Measurements from ENCODE around the gene CEP95.
"Not testable (repeated sequence)": the region's sequence is repeated elsewhere in the genome, so short reads cannot be mapped to it uniquely, and the experiment has no call there.

The CEP95 gene

DNA sequence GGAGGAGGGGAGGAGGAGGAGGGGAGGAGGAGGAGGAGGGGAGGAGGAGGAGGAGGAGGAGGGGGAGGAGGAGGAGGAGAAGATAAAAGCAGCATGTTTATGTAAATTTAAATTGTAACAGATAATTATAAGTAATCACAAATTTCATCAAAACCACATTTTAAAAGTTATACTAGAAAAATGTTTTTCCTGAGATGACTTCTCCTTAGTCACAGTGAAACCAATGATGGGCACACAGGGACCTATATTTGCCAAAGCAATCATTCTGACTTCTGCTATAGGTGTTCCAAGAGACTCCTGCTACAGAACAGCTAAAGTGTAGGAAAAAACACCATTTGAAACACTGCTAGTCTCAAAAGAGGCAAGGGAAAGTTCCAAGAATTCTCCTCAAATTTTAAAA, 66.4 kb downstream of the CEP95 start:
- no peak for DNase-seq (ENCODE audit: low read depth in 2 of 2)

DNA sequence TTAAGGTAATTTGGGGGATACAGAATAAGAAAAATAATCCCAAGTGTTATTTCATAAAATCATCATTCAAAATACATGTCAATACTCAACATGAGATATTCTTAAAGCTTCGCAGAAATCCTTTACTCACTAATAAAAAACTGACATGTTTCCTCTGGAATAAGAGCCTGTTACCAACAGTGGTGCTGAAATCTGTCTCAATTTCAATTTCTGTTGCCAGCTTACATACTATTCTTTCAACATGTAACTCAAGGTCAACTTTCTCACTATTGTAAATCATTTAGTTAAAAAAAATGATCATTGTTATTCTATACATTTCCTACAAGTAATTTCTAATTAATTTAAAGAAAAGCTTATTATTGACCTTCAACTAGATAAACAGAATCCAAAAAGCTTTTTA, 67.9 kb downstream of the CEP95 start:
- no peak for DNase-seq (ENCODE audit: low read depth in 2 of 2)

DNA sequence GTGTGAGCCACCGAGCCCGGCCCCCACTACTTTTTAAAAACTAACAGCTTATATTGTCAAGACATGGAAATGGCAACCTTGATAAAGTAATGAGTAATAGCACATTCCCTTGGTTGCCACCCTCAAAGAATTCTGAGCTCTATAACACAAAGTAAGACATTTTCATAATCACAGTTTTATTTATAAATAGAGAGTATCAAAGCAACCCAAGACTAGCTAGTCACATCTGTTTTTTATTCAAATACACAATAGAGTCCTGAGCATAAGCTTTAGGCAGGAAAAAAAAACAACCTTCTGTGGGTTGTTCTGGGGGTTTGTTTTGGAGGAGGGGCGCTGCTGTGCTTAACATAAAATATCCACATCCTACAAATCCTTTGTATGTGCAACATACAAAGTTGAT, 68.7 kb downstream of the CEP95 start:
- no peak for DNase-seq (ENCODE audit: low read depth in 2 of 2)

DNA sequence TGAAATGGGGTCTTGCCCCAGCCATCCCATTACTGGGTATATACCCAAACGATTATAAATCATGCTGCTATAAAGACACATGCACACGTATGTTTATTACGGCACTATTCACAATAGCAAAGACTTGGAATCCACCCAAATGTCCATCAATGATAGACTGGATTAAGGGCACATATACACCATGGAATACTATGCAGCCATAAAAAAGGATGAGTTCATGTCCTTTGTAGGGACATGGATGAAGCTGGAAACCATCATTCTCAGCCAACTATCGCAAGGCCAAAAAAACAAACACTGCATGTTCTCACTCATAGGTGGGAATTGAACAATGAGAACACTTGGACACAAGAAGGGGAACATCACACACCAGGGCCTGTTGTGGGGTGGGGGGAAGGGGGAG, 70.2 kb downstream of the CEP95 start:
- DNase-seq (ENCODE audit: low read depth in 2 of 2) = not testable (repeated sequence)

DNA sequence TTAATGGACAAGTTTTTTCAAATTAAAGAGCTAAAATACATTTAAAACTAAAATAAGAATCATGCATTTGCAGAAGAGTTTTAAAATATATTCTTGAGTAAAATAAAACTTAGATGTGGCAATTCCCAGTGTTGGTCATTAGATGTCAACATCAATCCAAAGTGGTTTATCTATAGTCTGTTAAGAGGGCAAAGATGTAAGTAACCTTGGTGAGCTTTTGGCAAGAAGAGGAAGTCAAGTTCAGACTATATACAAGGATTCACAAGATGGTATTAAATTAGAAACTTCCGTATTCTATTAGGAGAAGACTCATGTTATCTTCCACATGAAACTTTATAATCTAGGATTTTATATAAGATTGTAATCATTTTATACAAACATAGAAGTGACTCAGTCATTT, 73.1 kb downstream of the CEP95 start:
- DNase-seq (ENCODE audit: low read depth in 2 of 2) = no peak

DNA sequence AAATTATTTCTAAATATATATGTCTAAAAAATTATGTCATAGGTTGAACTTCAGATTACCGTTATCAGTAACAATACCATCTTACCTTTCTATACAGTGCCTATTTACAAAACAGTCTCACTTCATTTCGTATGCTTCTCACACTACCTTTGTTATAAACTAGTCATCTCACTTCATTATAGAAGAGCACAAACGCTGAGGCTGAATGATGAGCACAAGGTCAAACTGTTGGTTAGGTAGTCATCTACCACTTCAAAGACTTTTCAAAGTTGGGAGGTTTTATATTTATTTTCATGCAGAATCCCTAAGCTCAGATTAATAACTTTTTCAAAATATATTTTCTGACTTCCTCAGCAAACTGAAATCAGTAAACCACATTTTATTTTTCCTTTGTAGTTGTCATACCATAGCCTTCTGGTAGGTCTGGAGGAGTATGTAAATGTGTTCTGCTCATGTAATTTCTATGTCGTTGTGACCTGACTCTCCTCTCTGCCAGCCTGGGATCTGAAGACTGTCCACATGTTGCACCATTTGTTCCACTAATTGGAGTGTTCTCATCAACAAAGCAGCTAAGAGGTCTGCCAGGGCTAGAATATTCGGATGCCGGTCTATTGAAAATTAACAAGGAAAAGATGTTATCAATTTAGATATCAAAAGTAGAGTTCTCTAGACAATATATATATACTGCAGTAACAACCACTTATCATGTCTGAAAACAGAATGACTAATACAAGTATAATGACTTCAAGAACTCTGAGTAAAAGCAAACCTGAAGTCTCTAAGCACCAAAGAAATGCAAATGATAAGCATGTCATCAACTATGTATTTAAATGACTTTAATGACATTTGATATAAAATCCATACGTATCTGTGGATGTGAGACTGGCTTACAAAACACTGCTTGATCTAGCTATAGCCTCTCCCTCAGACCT, 73.9 kb downstream of the CEP95 start:
- no peak for DNase-seq (ENCODE audit: low read depth in 2 of 2)

DNA sequence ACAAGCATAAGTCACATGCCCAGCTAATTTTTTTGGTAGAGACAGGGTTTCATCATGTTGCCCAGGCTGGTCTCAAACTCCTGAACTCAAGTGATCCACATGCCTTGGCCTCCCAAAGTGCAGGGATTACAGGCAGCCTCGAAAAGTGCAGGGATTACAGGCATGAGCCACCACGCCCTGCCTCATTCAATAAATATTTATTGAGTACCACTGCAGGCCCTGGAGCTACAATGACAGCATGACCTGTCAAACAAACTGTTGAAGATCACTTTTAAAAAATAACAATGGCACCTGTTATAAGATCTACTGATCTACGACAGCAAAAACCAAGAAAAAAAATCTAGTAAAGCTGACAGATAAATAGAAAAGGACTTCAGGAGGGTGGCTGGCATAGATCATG, 76.3 kb downstream of the CEP95 start:
- no peak for DNase-seq (ENCODE audit: low read depth in 2 of 2)

DNA sequence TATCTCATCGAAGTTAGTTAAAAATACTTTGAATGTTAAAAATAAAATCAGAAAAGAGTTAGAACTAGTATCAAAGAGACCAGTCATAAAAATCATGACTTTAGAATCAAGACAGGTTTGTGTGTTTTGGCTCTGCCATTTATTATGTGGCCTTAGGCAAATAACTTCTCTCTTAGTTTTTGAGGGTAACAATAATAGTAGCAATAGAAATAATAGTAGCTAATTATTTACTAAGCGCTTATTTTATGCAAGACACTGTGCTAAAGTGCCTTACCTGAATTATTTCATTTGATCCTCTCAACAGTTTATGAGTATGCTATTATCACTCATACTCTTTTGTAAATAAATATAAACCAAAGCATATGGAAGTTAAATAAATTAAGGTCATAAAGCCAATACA, 78.4 kb downstream of the CEP95 start:
- no peak for DNase-seq (ENCODE audit: low read depth in 2 of 2)
